GM21447 (cell line): ENCODE data around the gene CD6.

Experiments used
- ATAC-seq: cut with Tn5 transposase; IDR thresholded peaks from one replicate; pipeline ENCODE4 v1.9.1; 2021; ENCODE audit not compliant: unreplicated experiment

CD6 gene

DNA sequence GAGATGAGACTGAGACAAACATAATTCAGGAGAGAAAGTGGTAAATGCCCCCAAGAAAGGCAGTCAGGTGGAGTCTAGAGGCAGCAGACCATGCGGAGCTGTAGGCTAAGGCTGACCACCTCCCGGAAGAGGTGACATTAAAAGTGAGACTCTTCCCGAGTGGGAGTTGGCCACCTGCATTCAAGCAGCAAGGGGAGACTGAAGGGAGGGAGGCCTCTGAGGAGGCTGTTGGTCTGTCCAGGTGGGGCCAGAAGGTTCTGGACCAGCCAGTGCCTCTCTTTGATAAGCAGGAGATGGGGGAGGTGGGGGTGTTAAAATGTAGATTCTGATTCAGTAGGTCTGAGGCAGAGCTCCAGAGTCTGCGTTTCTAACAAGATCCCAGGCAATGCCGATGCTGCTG, 37.5 kb downstream of the CD6 start:
- no peak for ATAC-seq

DNA sequence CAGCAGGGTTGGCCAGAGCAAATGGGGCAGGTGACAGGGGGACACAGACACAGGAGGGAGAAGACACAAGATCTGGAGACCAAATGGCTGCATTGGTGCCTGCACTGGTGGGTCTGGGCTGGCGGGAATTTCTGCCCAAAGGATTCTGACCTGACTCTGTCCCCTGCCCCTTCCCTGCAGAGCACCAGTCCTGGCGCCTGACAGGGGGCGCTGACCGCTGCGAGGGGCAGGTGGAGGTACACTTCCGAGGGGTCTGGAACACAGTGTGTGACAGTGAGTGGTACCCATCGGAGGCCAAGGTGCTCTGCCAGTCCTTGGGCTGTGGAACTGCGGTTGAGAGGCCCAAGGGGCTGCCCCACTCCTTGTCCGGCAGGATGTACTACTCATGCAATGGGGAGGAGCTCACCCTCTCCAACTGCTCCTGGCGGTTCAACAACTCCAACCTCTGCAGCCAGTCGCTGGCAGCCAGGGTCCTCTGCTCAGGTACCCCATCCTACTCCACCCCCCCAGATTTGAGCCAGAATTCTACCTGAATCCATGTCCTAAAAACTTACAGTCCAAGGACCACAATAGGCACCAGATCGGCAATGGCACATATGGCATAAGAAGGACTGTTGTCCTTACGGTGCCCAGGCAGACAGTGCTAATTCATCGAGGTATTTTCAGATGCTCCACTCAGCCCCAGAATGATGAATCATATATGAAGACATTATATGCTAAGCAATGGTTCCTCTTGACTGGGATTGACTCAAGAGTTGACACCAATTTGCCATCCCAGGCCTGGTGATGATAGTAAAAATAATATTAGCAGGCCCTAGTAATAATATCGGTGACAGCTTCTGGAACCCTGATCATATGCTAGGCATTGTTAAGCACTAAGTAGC, 38.2 kb downstream of the CD6 start:
- no peak for ATAC-seq

DNA sequence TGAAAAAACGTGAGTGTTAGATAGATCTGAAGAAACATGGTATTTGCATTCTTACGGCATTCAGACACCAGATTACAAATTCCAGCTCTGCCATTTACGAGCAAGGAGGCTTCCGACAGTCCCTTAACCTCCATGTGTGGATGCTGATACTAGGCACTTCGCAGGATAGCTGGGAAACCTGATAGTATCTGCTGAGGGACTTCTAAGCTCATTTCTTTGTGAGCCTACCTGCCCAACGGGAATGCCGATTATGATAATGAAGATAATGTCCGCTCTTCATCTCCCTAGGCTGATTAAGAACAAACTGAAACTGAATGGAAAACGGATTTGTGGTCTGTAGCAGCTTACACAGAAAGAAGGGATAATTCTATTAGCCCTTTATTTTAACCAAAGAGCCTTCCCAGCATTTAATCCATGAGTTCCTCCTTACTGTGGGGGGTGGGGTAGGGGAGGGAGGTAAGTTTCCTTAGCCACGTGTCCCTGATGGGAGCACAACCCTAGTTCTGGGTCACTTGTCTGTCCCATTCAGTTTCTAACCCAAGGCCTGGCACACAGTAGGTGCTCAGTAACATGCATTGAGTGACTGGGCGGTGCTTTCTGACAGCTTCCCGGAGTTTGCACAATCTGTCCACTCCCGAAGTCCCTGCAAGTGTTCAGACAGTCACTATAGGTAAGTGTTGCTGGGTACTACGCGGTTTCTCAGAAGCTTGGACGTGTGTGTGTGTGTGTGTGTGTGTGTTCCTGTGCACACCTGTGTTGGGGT, 39.2 kb downstream of the CD6 start:
- ATAC-seq, result no peak

DNA sequence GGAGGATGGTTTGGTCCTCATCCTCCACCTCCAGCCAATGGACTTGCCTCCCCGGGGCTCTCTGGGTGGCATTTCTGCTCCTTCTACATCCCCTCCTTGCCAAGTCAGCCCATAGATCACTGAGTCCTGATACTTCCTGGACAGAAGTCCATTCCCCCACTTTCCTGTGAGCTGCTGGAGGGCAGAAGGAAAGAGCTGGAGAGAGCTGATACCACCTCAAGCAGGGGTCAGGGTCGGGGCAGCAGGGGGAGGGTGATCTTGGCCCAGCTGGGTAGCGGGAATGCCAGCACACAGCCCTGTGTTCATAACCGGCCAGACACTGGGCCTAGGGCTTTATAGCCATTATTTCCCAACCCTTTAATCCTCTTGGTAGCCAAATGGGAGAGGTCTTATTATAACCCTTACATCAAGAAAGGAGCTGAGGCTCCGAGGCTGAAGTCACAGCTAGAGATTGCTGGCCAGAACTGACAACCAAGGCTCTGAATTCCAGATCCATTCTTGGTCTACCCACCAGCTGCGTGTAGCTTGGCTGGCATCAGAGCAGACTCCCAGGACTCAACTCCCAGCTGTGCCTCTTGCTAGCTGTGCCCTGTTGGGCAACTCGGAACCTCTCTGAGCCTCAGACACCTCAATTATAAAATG, 39.9 kb downstream of the CD6 start:
- no peak for ATAC-seq

DNA sequence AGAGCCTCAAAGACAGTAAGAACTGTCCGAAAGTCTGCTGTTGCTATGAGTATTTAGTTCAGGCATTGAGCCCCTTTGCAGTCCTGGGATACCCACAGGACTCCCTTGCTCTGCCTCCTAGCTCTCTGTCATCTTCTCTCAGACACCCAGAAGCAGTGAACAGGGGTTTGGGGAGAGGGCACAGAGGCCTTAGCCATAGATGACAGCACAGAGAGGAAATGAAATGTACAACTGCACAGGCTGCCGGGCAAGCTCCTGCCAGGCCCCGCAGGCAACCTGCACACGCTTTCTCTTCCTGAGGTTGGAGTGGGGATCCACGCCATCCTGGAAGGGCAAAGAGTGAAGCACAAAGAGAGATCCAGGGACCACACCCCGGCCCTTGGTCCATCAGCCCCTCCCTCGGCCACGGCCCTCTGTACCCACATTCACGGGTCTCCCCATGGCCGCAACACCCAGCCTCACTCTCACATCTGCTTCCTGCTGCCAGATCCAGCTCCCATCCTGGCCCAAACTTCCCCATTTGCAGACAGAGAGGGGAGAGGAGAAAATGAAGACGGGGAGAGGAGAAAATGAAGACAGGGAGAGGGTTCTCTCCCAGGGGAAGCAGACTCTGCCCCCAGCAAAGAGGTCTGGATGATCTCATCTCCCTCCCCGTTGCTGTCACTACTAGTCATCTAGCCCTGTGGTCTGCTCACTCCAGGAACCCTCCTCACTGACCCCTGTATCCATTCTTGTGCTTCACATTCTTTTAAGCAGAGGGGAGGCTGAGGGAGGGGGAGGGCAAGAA, 40.7 kb downstream of the CD6 start:
- no peak for ATAC-seq

DNA sequence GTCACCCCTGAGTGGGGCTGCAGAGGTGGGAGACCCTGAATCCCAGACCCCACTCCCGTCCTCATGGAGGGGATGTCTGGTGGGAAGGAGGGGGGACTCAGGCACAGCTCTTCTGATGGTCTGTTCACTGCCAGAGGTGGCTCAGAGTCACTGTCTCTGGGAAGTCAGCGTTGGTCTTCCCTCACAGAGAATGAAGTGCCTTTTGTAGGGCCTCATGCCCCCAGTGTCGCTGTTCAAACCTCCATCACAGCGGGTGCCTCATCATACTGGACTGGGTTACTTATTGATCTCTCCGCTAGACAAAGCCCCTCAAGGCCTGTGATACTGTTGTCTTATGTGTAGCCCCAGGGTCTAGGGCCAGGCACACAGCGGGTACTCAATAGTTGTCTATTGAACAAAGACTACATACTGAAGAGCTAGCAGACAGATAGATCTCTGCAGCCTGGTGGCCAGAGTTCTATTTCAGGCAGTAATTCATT, 41.3 kb downstream of the CD6 start:
- no peak for ATAC-seq

DNA sequence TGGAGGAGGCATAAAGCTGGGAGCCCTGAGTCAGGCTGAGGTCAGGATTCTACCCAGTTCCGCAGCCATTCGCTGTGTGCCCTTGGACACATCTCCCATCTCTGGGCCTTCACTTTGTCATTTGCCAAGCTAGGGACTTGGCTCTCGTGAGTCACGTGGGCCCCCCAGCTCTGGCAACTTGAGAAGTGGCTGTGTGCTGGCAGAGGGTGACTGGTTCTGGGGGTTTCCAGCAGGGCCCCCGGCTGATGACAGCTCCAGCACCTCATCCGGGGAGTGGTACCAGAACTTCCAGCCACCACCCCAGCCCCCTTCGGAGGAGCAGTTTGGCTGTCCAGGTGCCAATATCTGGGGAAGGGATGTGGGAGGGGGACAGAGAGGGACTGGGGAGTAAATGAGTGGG, 46.6 kb downstream of the CD6 start:
- ATAC-seq, result no peak

DNA sequence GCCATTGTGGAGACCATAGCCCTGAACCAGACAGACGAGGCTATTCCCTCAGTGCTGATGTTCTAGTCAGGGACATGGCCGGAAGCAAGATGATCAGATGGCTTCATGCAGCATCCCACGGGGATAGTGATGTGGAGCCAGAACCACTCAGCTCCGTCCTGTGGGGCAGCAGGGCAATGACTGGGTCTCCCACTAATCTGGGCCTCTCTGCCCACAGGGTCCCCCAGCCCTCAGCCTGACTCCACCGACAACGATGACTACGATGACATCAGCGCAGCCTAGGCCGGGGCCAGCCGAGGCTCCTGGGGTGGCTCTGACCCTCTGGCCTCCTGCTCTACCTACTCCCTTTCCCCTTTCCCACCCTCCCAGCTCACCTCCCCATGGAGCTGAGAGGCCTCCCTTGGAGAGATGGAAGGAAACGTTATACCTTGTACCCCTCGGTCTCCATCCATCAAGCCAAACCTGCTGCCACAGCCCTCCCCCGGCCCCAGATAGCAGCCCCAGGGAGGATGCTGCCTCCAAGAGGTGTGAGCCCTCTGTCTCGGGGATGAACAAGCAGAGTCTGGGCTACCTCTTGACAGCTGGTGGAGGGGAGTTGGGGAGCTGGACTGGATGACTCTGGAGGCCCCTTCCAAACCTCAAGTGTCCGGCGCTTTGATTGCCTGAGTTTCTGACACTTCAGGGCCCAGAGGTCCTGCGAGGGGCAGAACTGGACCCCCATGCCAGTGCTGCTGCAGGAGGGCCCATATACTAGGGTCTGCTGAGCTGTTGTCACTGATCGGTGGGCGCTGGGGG, 47.8 kb downstream of the CD6 start:
- ATAC-seq, result no peak

DNA sequence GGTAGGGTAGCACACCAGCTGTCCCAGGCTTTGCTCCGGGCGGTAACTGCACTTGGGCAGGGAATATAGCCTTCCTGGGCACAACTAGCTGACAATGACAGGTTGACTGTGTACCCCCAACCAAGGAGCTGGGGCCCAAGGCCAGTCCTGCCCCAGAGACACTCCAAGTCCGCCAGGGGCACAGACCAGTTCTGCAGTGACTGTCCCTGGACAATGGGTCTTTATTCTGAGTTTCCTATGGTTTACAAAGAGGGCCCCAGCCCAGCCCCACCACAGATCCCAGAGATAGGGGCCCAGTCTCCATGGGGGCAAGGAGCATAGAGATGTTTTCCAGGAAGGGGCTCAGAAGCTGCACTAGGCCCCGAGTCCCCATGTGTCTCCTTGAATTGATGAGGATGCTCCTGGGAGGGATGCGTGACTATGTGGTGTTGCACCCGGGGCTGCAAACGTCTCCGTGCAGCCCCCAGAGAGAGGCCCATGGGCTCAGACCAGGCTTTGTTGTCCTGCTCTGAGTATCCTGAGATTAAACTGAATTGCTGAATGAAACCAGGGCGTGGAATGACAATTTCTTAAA, 48.4 kb downstream of the CD6 start:
- no peak for ATAC-seq

DNA sequence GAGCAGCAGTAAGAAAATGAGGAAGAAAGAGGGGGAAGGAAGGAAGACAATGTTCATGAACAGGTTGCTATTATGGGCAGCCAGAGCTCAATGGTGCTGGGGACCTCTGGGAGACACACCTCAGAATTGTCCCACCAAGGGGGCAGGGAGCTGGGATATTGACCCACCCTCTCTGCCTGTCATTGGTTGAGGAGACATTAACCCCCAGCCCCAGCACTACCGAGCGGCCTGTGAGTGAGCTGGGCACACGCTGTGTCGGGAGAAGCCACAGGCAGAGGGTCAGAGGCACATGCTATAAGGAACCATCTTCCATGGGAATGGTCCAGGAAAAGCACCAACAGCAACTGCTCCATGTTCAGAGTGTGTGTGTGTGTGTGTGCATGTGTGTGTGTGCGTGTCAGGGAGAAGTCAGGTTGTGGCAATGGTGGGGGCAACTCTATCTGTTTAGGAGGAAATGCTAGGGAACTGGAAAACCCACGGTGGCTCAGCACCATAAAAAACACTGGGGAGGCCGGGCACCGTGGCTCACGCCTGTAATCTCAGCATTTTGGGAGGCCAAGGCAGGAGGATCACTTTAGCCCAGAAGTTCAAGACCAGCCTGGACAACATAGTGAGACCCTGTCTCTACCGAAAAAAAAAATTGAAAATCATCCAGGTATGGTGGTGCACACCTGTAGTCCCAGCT, 49.2 kb downstream of the CD6 start:
- ATAC-seq, result no peak

DNA sequence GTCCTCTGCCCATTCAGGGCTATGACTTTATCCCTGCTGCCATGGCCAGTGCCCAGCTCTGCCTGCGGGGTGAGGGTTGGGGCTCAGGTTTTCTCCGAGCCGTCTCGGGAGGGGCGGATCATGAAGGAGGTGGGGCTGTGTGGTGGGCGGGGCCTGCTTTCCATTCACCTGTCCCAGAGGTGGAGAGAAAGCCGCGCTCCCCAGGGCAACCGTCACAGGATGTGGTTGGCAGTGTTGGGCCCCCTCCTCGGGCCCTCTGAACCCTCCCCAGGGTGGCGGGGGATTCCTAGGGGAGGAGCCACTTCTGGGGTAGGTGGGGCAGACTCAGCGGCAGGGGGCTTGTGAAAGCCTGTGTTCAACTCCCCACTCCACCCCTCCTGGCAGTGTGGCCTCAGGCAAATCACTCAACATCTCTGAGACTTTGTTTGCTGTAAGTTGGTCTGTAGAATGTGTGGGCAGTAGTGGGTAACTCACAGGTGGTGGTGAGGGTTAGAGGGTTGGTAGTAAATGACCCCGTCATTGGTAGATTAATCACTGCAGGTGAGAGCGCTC, 50.3 kb downstream of the CD6 start:
- ATAC-seq, result peak; percentile 47

DNA sequence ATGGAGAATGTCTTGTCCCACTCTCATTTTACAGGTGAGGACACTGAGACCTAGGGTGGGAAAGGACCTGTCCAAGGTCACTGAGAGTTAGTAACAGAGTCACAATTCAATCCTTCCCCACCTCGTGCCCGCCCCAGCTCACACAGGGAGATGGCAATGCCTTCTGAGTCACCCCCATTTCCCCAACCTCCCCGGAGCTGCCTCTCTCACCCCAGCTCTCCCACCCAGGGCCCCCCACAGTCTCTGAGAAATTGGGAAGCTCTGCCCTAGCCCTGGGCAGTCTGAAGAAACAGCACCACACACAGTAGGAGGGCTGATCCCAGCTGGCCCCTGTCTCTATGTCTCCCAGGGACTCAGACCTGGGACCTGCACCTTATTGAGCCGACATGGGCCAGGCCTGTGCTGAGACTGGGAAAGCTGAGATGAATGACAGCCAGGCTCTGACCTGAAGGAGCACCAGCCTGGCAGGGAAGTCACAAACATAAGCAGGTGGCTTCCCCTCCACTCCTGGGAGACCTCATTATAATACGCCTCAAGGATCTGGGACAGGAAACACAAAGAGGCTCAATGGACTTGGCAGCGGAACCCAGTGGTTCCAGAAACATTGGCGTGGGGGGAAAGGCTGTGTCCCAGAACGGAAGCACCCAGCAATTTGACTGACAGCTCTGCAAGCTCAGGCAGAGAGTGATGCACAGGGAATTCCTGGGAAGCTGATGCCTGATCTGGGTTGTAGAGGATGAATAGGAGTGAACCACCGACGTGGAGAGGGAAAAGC, 51.0 kb downstream of the CD6 start:
- ATAC-seq, result no peak

DNA sequence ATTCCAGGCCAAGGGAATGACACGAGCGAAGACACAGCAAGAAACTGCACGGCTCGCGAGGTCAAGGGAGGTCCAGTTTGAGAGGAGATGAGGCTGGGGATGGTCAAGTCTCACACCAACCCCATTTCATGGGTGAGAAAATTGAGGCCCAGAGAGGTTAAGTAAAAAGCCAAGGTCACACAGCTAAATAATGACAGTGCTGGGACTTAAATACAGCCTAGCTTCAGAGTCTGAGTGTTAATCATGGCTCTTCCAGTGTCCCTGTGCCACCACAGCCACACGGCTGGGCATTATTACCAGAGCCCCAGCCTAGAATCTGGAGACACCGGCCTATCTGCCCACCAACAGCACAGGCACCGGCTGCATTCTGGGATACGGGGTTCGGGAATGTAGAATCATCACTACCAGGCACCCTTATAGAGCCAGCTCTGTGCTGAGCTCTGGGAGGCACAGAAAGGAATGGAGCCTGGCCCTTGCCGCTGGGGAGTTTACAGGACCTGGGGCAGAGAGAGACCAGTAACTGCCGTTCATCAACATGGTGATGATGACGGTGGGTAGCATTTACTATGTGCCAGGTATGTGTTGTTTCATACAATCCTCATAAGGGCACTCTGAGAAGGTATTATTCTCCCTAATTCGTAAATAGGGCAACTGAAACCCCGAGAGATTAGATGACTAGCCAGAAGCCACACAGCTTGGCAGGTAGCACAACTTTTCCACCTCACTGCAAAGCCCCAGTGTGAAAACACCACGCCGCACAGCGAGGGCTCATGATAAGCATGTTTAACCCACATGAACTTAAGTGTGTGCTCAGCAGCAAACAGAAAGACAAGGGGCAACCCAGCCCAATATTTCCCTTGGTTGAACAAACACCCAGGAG, 51.8 kb downstream of the CD6 start:
- ATAC-seq, result no peak

DNA sequence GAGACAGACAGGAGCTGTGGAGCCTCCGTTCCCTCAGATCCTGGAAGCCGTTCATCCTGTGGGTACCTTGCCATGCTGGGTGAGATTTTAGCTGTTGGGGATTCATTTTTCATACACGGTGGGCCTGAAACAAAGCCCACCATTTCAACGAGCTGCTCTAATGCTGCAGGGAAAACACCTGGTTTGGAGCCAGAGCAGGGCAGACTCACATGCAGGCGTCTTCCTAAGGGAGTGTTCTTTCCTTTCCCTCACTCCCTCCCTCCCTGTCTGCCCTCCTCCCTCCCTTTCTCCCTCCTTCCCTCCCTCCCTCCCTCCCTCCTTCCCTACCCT, 52.5 kb downstream of the CD6 start:
- no peak for ATAC-seq

DNA sequence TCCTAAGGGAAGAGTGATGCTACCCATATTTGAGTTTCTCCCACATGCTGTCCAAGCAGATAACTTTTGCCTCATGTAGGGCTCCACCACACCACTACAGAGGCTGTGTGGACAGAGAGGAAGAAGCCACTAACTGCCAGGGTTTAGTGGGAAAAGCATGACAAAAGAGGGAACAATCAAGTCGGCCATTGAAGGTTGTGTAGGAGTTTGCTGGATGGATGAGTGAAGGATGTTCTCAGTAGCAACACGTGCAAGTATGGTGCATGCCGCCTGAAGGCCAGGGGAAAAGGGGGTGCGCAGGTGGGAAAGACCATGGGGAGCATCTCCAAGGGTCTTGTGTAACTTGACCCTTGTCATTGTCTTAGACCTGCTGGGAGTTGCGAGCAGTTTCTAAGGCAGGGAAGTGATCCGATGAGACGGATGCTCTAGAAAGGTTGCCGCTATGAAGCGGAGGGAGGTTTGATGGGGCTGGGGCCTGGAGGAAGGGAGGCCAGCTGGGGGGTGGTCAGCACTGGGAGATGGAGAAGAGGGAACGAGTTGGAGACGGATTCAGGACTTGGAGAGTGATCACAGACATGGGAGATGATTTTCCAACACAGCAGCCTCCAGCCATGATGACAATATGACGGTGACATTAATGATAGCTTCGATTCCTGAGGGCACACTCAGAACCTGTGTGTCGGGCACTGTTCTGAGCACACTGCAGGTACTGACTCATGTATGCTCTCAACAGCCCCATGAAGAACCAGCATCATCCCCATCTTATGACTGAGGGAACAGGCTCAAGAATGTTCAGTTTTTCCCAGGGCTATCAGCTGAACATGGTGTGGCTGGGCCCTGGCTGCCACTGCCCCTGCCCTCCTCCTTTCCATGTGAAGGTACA, 53.7 kb downstream of the CD6 start:
- no peak for ATAC-seq

DNA sequence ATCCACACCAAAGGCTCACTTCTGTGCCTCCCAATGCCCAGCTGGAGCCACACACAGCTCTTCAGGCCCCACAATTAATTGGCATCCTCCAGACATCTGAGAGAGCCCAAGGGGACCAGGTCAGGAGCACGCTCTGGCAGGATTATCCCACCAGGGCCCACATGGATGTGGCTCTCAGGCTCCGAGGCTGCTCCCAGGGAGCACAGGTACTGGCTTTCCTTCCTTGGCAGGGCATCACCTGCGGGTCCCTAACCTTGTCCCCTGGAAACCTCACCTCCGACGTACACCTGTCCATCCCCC, 54.3 kb downstream of the CD6 start:
- no peak for ATAC-seq
